GM12878 (cell line): Measurements from ENCODE around the gene UBTF. TPM values are rescaled to one million over a fixed set of nuclear protein-coding genes. Genes with fewer than 3 reads are reported as not detected.

Experiments
- BMI1 ChIP-seq: fragments of 450-650 bp; IDR thresholded peaks from 2 replicates; pipeline ENCODE4 v1.6.1; 2016; ENCODE audit warnings: mild to moderate bottlenecking, moderate library complexity, borderline replicate concordance
- CHD2 ChIP-seq: IDR thresholded peaks from 2 replicates; pipeline ENCODE4 v1.6.1; 2011; ENCODE audit warnings: low read depth, low read length, improper control_type of control experiment, borderline replicate concordance
- GATAD2B ChIP-seq: fragments of 450-650 bp; conservative IDR thresholded peaks from 2 replicates; pipeline ENCODE4 v1.6.1; 2017; ENCODE audit warnings: low read depth, mild to moderate bottlenecking, moderate library complexity
- HDAC6 ChIP-seq: fragments of 200-600 bp; sonication (generic); IDR thresholded peaks from one replicate; pipeline ENCODE4 v1.8.0; 2017; ENCODE audit warnings: antibody characterized with exemption; ENCODE audit not compliant: unreplicated experiment
- IKZF1 ChIP-seq: fragments of 450-650 bp; conservative IDR thresholded peaks from 2 replicates; pipeline ENCODE4 v1.6.1; 2017; ENCODE audit warnings: antibody characterized with exemption, mild to moderate bottlenecking
- JUNB ChIP-seq: IDR thresholded peaks from 2 replicates; pipeline ENCODE4 v1.6.1; 2016; ENCODE audit warnings: antibody characterized with exemption, mild to moderate bottlenecking
- MEF2B ChIP-seq: fragments of 450-650 bp; IDR thresholded peaks from 2 replicates; pipeline ENCODE4 v1.6.1; 2018; ENCODE audit warnings: mild to moderate bottlenecking, moderate library complexity; ENCODE audit not compliant: partially characterized antibody, poor library complexity, severe bottlenecking
- POU2F2 ChIP-seq: IDR thresholded peaks from 3 replicates; pipeline ENCODE4 v1.6.1; 2011; ENCODE audit warnings: low read depth, mild to moderate bottlenecking, low read length, borderline replicate concordance
- RAD51 ChIP-seq: fragments of 450-650 bp; IDR thresholded peaks from 2 replicates; pipeline ENCODE4 v1.6.1; 2016; ENCODE audit warnings: moderate library complexity, mild to moderate bottlenecking, inconsistent platforms
- SMAD5 ChIP-seq: IDR thresholded peaks from 2 replicates; pipeline ENCODE4 v1.6.1; 2016; ENCODE audit warnings: antibody characterized with exemption, low read depth
- polyA plus RNA-seq, 11 experiments: library from polyadenylated mRNA; depleted of rRNA in 4 of 11; unstranded in 6 of 11; stranded (reverse) in 5 of 11; fragments of >200 nt; fragmentation: Nextera tagmentation in 4 of 11; fragmentation: Illumina TruSeq in 1 of 11; extraction: Ambion mirVana in 4 of 11; extraction: Trizol in 1 of 11; gene quantifications; 1 replicate in 1 of 11; 2 replicates in 10 of 11; pipeline versions ENCODE4 v1.2.1 to v1.2.3, GENCODE V29; 2011 to 2016; ENCODE audit warnings: inconsistent platforms in 2 of 11, missing spikeins in 2 of 11, low read depth in 1 of 11
- total RNA-seq, 4 experiments: library from RNA; depleted of rRNA in 3 of 4; stranded (reverse); fragments of >200 nt in 3 of 4; fragmentation: Illumina TruSeq in 1 of 4; extraction: Trizol in 1 of 4; gene quantifications; 2 replicates each; pipeline versions ENCODE4 v1.2.1 to v1.2.3, GENCODE V29; 2013 to 2021
- TF ChIP-seq, protein P1 (sequence below): IDR thresholded peaks from 2 replicates; pipeline ENCODE4 v1.6.1; 2012; ENCODE audit warnings: improper control_type of control experiment, low read depth, low read length; ENCODE audit not compliant: insufficient replicate concordance
- TF ChIP-seq, protein P2 (sequence below): fragments of 450-650 bp; formaldehyde crosslinking; IDR thresholded peaks from 2 replicates; pipeline ENCODE4 v1.5.0; 2022; ENCODE audit warnings: mild to moderate bottlenecking, missing genetic modification characterization
- TF ChIP-seq, protein P3 (sequence below): fragments of 450-650 bp; IDR thresholded peaks from 2 replicates; pipeline ENCODE4 v1.6.1; 2016; ENCODE audit warnings: mild to moderate bottlenecking
- TF ChIP-seq, protein P4 (sequence below): IDR thresholded peaks from 2 replicates; pipeline ENCODE4 v1.6.1; 2011; ENCODE audit warnings: low read depth, mild to moderate bottlenecking, low read length, moderate library complexity, borderline replicate concordance; ENCODE audit errors: extremely low read depth
- TF ChIP-seq, protein P5 (sequence below): IDR thresholded peaks from 2 replicates; pipeline ENCODE4 v1.6.1; 2011; ENCODE audit warnings: low read depth, low read length, improper control_type of control experiment, borderline replicate concordance

UBTF gene
- total and polyA plus RNA-seq, 10 of the 15 experiments (the other 5 are each of a cell fraction or from before 2014, with no cell fraction given): 2.2 to 124 (median 79.6) TPM

DNA sequence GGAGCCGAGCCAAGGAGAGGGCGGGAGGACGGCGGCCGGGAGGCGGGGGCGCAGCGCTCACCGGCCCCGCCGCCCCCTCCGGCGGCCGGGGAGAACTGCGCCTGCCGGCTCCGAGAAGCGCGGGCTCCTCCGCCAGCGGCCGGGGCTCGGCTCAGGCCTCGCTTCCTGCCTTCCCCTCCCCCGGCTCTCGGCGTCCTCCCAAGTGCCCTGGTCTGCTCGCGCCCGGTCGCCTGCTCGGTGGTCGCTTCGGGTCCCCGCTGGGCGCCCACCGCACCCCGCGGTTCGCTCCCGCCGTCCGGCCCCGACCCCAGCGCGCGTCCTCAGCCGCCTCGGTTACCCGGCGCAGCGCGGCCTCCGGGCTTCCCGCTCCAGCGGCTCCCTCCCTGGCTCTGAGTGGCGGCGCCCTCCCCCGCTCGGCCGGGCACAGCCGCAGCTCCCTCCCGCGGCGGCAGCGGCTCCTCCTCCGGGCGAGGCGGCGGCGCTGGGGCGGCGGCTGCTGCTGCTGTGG, 313 bp downstream of the UBTF start (continued):
- TF ChIP-seq, protein P1, sequence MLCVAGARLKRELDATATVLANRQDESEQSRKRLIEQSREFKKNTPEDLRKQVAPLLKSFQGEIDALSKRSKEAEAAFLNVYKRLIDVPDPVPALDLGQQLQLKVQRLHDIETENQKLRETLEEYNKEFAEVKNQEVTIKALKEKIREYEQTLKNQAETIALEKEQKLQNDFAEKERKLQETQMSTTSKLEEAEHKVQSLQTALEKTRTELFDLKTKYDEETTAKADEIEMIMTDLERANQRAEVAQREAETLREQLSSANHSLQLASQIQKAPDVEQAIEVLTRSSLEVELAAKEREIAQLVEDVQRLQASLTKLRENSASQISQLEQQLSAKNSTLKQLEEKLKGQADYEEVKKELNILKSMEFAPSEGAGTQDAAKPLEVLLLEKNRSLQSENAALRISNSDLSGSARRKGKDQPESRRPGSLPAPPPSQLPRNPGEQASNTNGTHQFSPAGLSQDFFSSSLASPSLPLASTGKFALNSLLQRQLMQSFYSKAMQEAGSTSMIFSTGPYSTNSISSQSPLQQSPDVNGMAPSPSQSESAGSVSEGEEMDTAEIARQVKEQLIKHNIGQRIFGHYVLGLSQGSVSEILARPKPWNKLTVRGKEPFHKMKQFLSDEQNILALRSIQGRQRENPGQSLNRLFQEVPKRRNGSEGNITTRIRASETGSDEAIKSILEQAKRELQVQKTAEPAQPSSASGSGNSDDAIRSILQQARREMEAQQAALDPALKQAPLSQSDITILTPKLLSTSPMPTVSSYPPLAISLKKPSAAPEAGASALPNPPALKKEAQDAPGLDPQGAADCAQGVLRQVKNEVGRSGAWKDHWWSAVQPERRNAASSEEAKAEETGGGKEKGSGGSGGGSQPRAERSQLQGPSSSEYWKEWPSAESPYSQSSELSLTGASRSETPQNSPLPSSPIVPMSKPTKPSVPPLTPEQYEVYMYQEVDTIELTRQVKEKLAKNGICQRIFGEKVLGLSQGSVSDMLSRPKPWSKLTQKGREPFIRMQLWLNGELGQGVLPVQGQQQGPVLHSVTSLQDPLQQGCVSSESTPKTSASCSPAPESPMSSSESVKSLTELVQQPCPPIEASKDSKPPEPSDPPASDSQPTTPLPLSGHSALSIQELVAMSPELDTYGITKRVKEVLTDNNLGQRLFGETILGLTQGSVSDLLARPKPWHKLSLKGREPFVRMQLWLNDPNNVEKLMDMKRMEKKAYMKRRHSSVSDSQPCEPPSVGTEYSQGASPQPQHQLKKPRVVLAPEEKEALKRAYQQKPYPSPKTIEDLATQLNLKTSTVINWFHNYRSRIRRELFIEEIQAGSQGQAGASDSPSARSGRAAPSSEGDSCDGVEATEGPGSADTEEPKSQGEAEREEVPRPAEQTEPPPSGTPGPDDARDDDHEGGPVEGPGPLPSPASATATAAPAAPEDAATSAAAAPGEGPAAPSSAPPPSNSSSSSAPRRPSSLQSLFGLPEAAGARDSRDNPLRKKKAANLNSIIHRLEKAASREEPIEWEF: no peak
- TF ChIP-seq, protein P2, sequence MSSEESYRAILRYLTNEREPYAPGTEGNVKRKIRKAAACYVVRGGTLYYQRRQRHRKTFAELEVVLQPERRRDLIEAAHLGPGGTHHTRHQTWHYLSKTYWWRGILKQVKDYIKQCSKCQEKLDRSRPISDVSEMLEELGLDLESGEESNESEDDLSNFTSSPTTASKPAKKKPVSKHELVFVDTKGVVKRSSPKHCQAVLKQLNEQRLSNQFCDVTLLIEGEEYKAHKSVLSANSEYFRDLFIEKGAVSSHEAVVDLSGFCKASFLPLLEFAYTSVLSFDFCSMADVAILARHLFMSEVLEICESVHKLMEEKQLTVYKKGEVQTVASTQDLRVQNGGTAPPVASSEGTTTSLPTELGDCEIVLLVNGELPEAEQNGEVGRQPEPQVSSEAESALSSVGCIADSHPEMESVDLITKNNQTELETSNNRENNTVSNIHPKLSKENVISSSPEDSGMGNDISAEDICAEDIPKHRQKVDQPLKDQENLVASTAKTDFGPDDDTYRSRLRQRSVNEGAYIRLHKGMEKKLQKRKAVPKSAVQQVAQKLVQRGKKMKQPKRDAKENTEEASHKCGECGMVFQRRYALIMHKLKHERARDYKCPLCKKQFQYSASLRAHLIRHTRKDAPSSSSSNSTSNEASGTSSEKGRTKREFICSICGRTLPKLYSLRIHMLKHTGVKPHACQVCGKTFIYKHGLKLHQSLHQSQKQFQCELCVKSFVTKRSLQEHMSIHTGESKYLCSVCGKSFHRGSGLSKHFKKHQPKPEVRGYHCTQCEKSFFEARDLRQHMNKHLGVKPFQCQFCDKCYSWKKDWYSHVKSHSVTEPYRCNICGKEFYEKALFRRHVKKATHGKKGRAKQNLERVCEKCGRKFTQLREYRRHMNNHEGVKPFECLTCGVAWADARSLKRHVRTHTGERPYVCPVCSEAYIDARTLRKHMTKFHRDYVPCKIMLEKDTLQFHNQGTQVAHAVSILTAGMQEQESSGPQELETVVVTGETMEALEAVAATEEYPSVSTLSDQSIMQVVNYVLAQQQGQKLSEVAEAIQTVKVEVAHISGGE (CRISPR knock-in tag): no peak
- TF ChIP-seq, protein P3, sequence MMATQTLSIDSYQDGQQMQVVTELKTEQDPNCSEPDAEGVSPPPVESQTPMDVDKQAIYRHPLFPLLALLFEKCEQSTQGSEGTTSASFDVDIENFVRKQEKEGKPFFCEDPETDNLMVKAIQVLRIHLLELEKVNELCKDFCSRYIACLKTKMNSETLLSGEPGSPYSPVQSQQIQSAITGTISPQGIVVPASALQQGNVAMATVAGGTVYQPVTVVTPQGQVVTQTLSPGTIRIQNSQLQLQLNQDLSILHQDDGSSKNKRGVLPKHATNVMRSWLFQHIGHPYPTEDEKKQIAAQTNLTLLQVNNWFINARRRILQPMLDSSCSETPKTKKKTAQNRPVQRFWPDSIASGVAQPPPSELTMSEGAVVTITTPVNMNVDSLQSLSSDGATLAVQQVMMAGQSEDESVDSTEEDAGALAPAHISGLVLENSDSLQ: no peak
- TF ChIP-seq POU2F2: 0 out of 3 replicates have a peak, but pooled peaks have one; percentile 19
- TF ChIP-seq IKZF1: peak; percentile 85
- no peak for TF ChIP-seq JUNB
- TF ChIP-seq, protein P4, sequence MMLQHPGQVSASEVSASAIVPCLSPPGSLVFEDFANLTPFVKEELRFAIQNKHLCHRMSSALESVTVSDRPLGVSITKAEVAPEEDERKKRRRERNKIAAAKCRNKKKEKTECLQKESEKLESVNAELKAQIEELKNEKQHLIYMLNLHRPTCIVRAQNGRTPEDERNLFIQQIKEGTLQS: no peak
- TF ChIP-seq BMI1: no peak
- TF ChIP-seq CHD2: no peak
- no peak for TF ChIP-seq SMAD5
- no peak for TF ChIP-seq RAD51
- TF ChIP-seq GATAD2B: peak; percentile 95
- TF ChIP-seq HDAC6: no peak
- no peak for TF ChIP-seq MEF2B
- TF ChIP-seq, protein P5, sequence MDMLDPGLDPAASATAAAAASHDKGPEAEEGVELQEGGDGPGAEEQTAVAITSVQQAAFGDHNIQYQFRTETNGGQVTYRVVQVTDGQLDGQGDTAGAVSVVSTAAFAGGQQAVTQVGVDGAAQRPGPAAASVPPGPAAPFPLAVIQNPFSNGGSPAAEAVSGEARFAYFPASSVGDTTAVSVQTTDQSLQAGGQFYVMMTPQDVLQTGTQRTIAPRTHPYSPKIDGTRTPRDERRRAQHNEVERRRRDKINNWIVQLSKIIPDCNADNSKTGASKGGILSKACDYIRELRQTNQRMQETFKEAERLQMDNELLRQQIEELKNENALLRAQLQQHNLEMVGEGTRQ: no peak
